GM12865 (cell line): ENCODE measurements around the gene UFM1.

Source experiments
- DNase-seq: peaks from one replicate; pipeline ENCODE4 v3.0.0; 2010; ENCODE audit warnings: low read depth
- H3K4me3 ChIP-seq: 2 replicates; pipeline ENCODE4 v1.5.1; 2011; ENCODE audit warnings: mild to moderate bottlenecking, low read depth, low read length, control low read depth
- CTCF ChIP-seq: IDR thresholded peaks from 2 replicates; pipeline ENCODE4 v1.5.1; 2011; ENCODE audit warnings: low read length, control low read depth, low read depth, inconsistent platforms; ENCODE audit not compliant: insufficient read depth; ENCODE audit errors: missing control alignments

UFM1 gene

GRCh38 chr13:38346764-38347163 is 2.9 kb upstream of the UFM1 start:
- H3K4me3 ChIP-seq: no peak overlapping the region
- TF ChIP-seq CTCF: no peak
- DNase-seq: no peak

- TF ChIP-seq CTCF: no peak
- DNase-seq: peak; percentile 15
- peak overlapping the region; percentile 73 for H3K4me3 ChIP-seq
Measured at GRCh38 chr13:38348861-38349389, 726 bp upstream of the UFM1 start.

- DNase-seq: peak; percentile 67
- H3K4me3 ChIP-seq: peak overlapping the region; percentile 73
- TF ChIP-seq CTCF: no peak
Measured at GRCh38 chr13:38350114-38350617, 515 bp downstream of the UFM1 start.

GRCh38 chr13:38355595-38356119 is 6.0 kb downstream of the UFM1 start:
- no peak for TF ChIP-seq CTCF
- no peak for DNase-seq
- no peak overlapping the region for H3K4me3 ChIP-seq

GRCh38 chr13:38358684-38359083 is 9.0 kb downstream of the UFM1 start:
- TF ChIP-seq CTCF: no peak
- no peak overlapping the region for H3K4me3 ChIP-seq
- DNase-seq: no peak

GRCh38 chr13:38361542-38362262 is 12.1 kb downstream of the UFM1 start:
- no peak for DNase-seq
- TF ChIP-seq CTCF: no peak
- no peak overlapping the region for H3K4me3 ChIP-seq
